Measurements from ENCODE around the gene SNX7.

DNA sequence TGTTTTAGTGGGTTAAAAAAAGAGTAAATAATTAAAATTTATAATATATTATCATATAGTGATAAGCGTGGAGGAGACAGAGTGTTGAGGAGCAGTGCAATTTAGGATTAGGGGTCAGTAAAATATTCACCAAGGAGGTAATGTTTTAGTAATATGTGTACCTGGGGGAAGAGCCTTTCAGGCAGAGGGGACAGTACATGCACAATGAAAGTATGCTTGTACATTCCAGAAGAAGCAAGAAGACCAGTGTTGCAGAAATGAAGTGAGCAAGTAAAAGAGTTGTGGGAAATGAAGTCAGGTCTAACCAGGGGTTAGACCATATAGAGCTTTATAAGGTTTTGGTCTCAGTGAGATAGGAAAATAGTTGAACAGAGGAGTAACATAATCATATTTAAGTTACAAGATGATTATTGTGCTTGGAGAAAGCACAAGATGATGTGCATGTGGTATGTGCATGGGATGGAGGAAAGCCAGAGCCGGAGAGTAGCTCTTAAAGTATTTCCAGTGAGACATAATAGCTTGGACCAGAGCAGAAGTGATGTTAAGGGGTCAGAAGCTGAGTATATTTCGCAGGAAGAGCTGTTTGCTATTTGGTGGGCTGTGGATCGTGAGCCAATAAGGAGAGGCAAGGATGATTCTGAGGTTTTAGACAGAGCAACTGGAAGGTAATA, 44.8 kb downstream of the SNX7 start:
- TF ChIP-seq CTCF (IDR thresholded peaks at IDR 0.05) = no peak
- TF ChIP-seq POLR2A (IDR thresholded peaks at IDR 0.05) = no peak
